LNCAP (cell line): ENCODE data around the gene CCND1.

ENCODE experiments used
- TF ChIP-seq, protein P1 (sequence below): fragments of 450-650 bp; IDR thresholded peaks from 2 replicates; pipeline ENCODE4 v1.5.1; 2017; ENCODE audit warnings: mild to moderate bottlenecking

The CCND1 gene

DNA sequence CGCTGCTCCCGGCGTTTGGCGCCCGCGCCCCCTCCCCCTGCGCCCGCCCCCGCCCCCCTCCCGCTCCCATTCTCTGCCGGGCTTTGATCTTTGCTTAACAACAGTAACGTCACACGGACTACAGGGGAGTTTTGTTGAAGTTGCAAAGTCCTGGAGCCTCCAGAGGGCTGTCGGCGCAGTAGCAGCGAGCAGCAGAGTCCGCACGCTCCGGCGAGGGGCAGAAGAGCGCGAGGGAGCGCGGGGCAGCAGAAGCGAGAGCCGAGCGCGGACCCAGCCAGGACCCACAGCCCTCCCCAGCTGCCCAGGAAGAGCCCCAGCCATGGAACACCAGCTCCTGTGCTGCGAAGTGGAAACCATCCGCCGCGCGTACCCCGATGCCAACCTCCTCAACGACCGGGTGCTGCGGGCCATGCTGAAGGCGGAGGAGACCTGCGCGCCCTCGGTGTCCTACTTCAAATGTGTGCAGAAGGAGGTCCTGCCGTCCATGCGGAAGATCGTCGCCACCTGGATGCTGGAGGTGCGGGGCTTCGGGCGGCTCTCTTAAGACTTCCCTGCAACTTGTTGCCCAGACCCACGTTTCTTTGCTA, at the start of gene CCND1:
CCND1 (plus strand) TSS at position 162 of the 587 bp plus-strand sequence; CDS start at position 320, 158 bp downstream.
- TF ChIP-seq, protein P1, sequence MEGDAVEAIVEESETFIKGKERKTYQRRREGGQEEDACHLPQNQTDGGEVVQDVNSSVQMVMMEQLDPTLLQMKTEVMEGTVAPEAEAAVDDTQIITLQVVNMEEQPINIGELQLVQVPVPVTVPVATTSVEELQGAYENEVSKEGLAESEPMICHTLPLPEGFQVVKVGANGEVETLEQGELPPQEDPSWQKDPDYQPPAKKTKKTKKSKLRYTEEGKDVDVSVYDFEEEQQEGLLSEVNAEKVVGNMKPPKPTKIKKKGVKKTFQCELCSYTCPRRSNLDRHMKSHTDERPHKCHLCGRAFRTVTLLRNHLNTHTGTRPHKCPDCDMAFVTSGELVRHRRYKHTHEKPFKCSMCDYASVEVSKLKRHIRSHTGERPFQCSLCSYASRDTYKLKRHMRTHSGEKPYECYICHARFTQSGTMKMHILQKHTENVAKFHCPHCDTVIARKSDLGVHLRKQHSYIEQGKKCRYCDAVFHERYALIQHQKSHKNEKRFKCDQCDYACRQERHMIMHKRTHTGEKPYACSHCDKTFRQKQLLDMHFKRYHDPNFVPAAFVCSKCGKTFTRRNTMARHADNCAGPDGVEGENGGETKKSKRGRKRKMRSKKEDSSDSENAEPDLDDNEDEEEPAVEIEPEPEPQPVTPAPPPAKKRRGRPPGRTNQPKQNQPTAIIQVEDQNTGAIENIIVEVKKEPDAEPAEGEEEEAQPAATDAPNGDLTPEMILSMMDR: 0 out of 2 replicates have a peak, but pooled peaks have one; percentile 8

DNA sequence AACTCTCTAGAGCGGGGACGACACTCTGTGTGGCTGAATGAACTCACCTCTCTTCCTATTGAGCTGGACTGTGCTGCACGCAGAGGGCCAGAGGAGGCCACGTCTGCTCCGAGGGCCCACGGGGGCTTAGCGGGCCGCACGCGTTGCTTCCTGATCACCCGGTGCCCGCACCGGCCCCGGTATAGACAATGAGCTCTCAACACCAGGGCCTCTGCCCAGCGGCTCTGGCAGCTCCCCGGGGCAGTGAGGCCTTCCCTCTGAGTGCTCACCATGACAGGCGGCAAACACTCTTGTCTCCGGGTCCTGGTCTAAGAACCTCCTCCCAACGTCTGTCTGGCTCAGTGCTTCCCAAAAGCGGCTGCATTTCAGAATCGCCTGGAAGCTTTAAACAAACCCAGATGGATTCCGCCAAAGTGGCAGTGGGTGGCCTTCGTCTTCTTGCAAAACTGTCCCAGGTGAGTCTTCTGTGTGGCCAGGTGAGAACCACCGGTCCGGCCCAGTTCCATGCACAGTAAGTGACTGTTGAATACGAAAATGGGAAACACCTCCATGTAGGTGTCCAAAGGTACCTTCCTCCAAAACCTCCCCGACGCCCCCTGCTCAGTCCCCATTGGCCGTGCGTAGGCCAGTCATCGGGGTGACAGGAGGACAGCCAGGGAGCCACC, 47.8 kb upstream of the CCND1 start:
- TF ChIP-seq, protein P1: no peak

DNA sequence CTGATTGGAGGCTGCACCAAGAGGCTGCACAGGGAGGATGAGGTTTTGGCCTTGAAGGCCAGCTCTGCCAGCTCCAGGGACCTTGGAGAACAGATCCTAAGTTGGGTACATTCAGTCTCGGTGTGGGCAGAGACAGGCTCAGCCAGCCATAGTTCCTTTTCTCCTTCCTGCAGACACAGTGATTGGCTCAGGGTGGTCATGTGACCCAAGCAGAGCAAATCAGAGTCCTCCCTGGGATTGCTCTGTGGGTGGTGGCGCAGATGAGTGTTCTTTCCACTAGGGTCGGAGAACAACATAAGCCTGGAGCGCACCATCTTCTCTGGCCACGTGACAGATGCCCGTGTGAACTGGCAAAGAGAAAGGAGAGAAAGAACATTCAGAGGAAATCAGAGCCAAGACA, 47.1 kb upstream of the CCND1 start:
- TF ChIP-seq, protein P1: no peak

DNA sequence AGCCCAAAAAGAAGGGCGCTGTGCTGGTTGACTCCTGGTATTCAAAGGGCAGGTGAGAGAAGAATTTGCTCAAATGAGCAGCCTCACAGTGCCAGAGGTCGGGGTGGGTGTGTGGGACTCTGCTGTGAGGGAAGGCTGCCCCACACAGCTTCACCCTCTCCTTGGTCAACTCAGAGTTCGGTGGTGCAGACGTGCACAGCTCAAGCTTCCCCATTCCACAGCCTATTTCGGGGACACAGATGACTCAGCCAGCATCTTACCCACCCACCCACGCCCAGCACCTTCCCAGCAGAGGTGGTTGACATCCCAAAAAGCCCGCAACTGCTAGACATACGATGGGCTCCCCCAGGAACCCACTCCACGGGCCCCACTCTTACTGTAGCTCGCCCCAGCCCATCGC, 46.5 kb upstream of the CCND1 start:
- TF ChIP-seq, protein P1: no peak

DNA sequence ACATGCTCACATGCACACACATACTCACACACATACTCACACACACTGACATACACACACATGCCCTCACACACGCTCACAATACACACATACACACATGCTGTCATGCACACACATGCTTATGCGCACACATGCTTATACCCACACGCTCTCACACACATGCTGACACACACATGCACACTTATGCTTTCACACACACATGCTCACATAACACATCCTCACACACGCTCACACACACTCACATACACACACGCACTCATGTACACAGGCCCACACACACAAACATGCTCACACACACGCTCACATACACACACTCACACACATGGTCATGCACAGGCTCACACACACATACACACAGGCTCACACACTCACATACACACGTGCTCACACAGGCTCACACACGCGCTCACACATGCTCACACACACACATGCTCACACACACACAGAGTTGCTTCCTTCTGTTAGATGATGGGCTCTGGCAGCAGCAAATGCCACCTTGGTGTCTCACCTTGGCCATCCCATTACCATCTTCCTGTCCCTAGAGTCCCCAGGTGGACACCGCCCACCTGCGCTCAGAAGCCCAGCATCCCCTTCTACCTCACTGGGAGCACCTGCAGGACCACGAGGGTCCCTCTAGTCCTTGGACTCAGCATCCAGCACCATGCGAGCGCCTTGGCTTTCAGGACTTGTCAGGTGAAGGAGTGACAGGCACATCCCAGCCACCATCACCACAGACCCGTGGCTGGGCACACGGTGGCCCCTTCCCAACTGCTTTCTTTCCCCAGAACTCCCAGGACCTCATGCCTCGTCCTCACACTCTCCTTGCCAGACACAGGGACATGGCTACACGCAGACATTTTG, 44.9 kb upstream of the CCND1 start:
- TF ChIP-seq, protein P1: no peak

DNA sequence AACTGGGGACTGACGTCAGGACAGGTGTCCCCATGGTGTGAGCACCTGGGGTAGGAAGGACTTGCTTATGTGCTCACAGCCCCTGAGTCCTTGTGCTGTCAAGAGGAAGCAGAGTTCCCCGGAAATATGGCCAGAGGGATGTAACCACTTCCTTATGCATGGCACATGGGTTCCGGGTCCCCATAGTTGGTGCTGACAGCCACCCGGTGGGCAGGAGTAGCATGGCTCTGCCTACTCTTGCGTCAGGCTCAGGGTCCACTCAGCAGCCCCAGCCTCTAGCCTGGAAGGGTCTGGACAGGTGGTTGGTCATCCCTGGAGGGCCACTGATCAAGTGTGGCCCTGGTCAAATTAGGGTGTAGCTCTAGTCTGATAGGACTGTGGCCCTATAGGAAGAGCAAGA, 42.8 kb upstream of the CCND1 start:
- TF ChIP-seq, protein P1: no peak

DNA sequence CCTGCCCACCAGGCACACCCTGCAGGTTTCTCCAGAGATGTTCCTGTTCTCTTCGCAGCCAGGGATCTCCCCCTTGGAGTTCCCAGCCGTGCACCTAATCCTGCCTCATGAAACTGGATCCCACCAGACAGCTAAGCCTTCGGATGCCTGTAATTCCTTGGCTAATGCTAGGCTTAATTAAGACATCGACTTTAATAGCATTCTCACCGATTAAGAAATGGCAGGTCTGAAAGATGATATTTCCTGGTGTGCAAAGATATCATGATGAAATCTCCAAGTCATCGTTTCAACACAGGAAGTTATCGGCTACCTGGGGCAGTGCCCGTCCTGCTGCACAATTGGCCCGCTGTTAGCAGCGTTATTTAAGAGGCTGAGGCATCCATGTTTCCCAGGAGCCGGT, 41.5 kb upstream of the CCND1 start:
- TF ChIP-seq, protein P1: no peak
